Brain microvascular endothelial cell (primary cell): ENCODE measurements around the gene GTPBP10.

Experiments used
- DNase-seq: peaks from one replicate; pipeline ENCODE4 v3.0.0-alpha.2; 2020
- H3K27ac ChIP-seq: fragments of 250-450 bp; sonication (Bioruptor Pico); 2 replicates; pipeline ENCODE4 v1.5.1; 2020; ENCODE audit warnings: mild to moderate bottlenecking, moderate library complexity
- H3K27me3 ChIP-seq: fragments of 250-450 bp; sonication (Bioruptor Pico); replicated peaks from 2 replicates; pipeline ENCODE4 v1.5.1; 2020; ENCODE audit warnings: mild to moderate bottlenecking
- H3K36me3 ChIP-seq: fragments of 250-450 bp; sonication (Bioruptor Pico); replicated peaks from 2 replicates; pipeline ENCODE4 v1.5.1; 2020; ENCODE audit warnings: mild to moderate bottlenecking
- H3K4me3 ChIP-seq: 2 replicates; pipeline ENCODE4 v1.5.1; 2011; ENCODE audit warnings: low read depth, mild to moderate bottlenecking, control low read depth, low read length, moderate library complexity
- CTCF ChIP-seq: IDR thresholded peaks from 2 replicates; pipeline ENCODE4 v1.5.1; 2011; ENCODE audit warnings: low read depth, mild to moderate bottlenecking, moderate library complexity, low read length, control low read depth, inconsistent platforms; ENCODE audit errors: missing control alignments
- in situ Hi-C: cut with HindIII; loops from 2 replicates; pipeline ENCODE4 v1.10.0; 2017; ENCODE audit warnings: low sequenced_read_pairs, low pct_ligation_motif_present

GTPBP10 gene

GRCh38 chr7:90312745-90313144, 33.8 kb upstream of the GTPBP10 start:
- Histone ChIP-seq H3K4me3 (no peak overlapping the region), H3K27ac (no peak overlapping the region), H3K36me3 (no peaks in the 10 kb centered on the region), H3K27me3 (no peaks in the 10 kb centered on the region)
- no peak for DNase-seq
- peak; percentile 41 for TF ChIP-seq CTCF
- in situ Hi-C loops: no loop called here

- Histone ChIP-seq H3K36me3 (no peaks in the 10 kb centered on the region), H3K27me3 (no peaks in the 10 kb centered on the region), H3K27ac (no peak overlapping the region), H3K4me3 (no peak overlapping the region)
- no peak for TF ChIP-seq CTCF
- DNase-seq: no peak
- in situ Hi-C loops: no loop called here
Observed at GRCh38 chr7:90313907-90314306, 32.6 kb upstream of the GTPBP10 start.

GRCh38 chr7:90320014-90320413, 26.5 kb upstream of the GTPBP10 start:
- H3K27me3 ChIP-seq: peaks cover 19% of the 10 kb centered on the region

GRCh38 chr7:90320418-90320800, 26.1 kb upstream of the GTPBP10 start:
- H3K27ac ChIP-seq: no peak overlapping the region
- in situ Hi-C loops: no loop called here
- no peak for DNase-seq
- H3K36me3 ChIP-seq: no peaks in the 10 kb centered on the region
- H3K27me3 ChIP-seq: peaks cover 19% of the 10 kb centered on the region
- TF ChIP-seq CTCF: no peak
- H3K4me3 ChIP-seq: peak overlapping the region; percentile 53

More at GRCh38 chr7:90320014-90320413, 26.5 kb upstream of the GTPBP10 start:
- in situ Hi-C loops: no loop called here
- Histone ChIP-seq H3K4me3 (no peak overlapping the region), H3K27ac (no peak overlapping the region), H3K36me3 (no peaks in the 10 kb centered on the region)
- DNase-seq: no peak
- no peak for TF ChIP-seq CTCF

GRCh38 chr7:90320801-90321494, 25.6 kb upstream of the GTPBP10 start, which contains the start of gene FAM237B:
FAM237B (minus strand) TSS chr7:90321304; CDS start chr7:90319748, 1,556 bp downstream.
- in situ Hi-C loops: no loop called here
- no peak for TF ChIP-seq CTCF

GRCh38 chr7:90322837-90323236, 23.7 kb upstream of the GTPBP10 start:
- in situ Hi-C loops: no loop called here
- peaks cover 19% of the 10 kb centered on the region for H3K27me3 ChIP-seq
- TF ChIP-seq CTCF: no peak
- no peak for DNase-seq
- H3K4me3 ChIP-seq: no peak overlapping the region
- no peak overlapping the region for H3K27ac ChIP-seq
- H3K36me3 ChIP-seq: no peaks in the 10 kb centered on the region

More at GRCh38 chr7:90320801-90321494, 25.6 kb upstream of the GTPBP10 start, which contains the start of gene FAM237B:
- Histone ChIP-seq H3K36me3 (no peaks in the 10 kb centered on the region), H3K27me3 (peaks cover 19% of the 10 kb centered on the region), H3K27ac (no peak within 1 kb of the TSS), H3K4me3 (peak within 1 kb of the TSS; percentile 53)
- DNase-seq: no peak
